Umbilical cord (tissue), 2 donors: ENCODE results near the gene OR2F2. TPM values are rescaled to one million over a fixed set of nuclear protein-coding genes. Genes with fewer than 3 reads are reported as not detected.

Experiments
- DNase-seq: peaks from one replicate; pipeline ENCODE4 v3.0.0-alpha.2; 2015; ENCODE audit warnings: low spot score
- total RNA-seq: library from RNA; depleted of rRNA; stranded (reverse); fragments of >200 nt; gene quantifications from one replicate; pipeline ENCODE4 v1.2.3, GENCODE V29; 2014; ENCODE audit warnings: low replicate concordance; ENCODE audit not compliant: insufficient read depth

OR2F2 gene
- total RNA-seq, 1 donor from 2014 or later = 2.9 TPM

DNA sequence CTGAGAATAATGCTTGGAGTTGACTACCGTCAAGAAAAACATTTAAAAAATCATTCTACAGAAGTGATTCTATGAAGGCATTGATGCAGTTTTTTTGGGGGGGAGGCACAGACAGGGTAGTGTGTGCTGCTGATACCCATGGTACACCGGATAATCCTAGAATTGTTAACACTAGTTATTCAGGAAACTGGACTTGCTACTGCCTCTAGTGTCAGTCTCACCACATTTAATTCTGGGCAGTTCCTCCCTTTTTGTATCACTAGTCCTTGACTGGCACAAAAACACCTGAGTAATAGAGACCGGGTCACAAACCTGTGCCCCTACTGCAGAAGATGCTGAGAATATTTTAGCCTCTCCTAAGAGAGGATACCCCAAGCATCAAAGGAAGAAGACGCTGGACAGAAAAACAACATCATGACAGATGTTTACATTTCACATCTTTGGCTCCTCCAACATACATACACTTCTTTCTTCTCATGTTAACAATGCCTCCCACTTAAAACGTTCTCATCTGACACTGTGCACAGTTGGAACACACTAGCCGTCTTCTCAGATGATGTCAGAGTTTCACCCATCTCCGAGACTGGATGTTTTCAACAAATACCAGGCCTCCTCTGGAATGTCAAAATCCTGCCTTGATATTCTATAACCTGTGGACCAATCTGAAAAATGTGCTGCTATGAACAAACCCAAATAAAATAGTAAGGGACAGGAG lies 19.9 kb upstream of the OR2F2 start:
- DNase-seq = no peak

DNA sequence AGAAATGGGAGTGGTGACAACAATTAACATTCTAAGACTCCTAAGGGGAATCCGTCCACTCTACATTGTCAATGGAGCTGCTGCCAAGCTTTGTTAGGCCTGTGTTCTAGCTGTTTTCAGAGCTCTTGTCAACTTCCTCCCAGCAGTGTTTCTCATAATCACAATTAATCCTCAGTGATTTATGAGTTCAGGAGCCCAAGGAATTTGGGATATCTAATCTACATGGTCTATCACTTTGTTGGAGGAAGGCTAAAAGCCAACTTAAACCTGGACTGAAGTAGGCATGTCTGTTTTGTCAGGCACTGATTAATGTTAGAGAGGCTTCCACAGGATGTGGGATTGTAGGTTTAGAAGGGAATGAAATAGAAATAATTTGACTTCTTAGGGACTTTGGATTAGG lies 10.2 kb upstream of the OR2F2 start:
- no peak for DNase-seq

DNA sequence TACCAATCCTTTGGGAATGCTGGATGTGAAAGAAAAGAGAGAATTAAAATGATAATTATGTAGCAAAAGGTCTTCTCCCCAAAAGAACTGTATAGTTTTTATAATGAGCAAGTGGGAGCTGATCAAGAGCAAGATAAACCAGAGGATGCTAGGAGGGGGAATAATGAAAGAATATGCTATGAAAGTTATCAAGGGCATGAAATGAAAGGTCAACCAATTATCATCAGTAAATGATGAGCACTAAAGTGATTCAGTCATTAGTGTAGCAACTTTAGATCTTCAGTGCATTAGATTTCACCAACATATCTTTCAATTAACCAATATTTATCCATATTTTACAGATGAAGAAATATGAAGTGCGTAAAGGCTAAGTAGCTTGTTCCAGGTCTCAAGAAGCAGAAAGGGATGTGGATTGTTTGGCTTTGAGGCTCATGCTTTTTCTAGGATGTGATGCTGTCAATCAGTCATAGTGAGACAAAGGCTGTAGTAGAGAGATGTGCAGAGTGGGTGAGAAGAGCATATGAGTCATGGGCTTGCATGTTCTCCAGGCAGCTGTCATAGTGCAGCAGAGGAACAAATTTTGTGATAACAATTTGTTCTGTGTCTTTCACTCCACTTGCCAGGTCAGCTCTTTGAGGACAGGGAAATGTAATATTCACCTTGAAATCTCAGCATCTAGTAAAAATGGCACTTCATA lies 5.7 kb upstream of the OR2F2 start:
- no peak for DNase-seq

DNA sequence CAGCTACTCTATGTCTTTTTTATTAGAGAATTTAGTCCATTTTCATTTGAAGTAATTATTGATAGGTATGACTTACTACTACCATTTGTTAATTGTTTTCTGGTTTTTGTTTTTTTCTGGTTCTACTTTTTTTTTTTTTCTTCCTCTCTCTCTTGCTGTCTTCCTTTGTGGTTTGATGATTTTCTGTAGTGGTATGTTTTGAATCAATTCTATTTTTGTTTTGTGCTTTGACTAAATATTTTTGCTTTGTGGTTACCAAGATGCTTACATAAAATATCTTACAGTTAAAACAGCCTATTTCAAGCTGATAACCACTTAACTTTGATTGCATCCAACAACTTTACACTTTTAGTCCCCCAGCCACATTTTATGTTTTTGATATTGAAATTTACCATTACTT lies 3.3 kb upstream of the OR2F2 start:
- no peak for DNase-seq

DNA sequence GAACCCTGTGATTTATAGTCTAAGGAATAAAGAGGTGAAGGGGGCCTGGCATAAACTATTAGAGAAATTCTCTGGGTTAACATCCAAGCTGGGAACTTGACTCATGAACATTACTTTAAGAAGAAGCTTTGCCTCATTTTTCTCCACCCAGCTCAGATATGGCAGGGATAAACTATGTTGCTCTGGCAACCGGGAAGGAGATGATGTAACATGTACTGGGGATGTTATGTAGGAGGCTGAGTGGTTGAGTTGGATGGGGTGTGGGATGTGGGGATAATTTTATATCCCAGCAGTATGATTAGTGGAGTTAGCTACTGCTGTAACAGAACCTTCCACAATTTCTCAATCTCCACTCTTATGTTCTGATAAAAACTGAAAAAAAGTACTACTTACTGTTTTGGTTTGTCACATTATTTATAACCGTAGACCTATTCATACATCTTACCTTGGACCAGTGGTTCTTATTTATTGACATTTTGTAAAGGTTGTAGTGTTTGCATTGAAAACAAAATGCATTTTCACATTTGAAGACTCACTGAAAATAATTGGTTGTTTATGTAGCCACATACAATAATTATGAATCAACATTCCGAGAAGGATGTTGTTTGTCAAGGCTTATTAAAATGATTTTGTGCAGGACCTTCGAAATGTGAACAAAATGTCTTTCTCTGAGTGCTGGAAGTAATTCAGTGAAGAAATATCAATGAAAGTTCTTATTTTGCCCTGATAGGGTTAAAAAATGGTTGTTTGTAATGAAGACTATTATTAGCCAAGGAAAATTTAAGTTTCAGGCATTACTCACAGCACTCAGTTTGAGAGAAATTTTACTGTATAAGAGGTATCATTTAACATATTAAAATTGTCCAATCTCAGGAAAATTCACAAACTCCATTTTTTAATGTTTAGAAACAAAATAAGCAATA lies 1.3 kb downstream of the OR2F2 start:
- peak; percentile 95 for DNase-seq

DNA sequence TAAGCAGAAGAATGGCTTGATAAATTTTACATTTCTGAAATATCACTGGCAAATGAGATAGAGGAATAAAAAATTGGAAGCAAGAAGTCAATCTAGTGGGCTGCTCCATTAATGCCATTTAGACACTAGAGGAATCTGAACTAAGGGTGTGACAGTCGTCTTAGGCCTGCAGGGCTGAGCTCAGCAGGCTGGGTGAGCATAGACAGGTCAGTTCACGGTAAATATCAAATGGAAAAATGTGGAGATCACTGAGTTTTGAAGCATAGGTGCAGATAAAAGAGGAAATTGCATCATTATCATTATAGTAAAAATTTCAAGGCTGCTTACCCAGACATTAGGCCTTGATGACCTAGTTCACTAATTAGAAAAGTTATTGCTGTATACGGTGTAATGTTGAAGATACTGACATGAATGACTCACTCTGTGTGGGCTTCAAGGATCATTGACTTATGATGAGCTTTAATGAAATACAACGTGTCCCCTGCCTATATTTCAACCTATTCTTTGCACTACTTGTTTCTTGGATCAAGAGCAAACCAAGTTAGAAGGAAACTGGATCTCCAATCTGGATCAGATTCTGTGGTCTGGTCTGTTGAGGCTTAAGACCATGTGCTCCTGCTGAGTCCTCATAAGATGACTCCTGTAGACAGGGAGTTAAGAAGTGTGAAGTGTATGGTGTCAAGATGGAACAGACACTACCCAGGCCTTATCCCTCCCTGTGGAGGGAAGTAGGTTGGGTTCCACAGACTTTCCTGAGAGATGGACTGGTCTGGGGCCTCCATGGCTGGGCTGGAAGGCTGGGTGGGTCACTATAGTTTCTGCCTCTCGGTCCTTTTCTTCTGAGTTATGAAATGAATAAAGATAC lies 3.6 kb downstream of the OR2F2 start:
- DNase-seq = no peak

DNA sequence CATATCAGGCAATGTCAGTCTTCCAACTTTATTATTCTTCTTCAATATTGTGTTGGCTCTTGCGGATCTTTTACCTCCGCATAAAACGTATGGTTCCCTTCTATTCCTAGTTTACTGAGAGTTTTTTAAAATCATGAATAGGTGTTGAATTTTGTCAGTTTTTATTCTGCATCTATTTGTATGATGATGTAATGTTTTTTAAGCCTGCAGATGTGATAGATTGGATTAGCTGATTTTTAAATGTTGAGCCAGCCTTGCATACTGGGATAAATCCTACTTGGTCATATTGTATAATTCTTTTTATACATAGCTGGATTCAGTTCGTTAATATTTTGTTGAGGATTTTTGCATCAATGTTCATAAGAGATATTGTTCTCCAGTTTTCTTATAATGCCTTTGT lies 10.4 kb downstream of the OR2F2 start:
- DNase-seq = no peak

DNA sequence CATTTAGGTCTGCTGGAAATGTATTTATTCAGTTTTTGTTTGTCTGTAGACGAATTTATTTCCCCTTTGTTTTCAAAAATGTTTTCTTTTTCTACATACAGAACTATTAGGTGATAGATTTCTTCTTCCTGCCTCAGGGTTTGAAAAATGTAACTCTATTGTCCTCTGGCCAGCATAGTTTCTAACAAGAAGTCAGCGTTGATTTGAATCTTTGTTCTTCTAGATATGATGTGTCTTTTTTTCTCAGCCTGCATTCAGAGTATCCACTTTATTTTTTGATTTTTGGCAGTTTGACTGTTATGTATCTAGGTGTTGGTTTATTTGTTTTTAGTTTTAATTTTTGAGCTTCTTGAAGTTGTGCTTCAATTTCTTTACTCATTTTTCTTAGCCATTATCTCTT lies 12.1 kb downstream of the OR2F2 start:
- no peak for DNase-seq

DNA sequence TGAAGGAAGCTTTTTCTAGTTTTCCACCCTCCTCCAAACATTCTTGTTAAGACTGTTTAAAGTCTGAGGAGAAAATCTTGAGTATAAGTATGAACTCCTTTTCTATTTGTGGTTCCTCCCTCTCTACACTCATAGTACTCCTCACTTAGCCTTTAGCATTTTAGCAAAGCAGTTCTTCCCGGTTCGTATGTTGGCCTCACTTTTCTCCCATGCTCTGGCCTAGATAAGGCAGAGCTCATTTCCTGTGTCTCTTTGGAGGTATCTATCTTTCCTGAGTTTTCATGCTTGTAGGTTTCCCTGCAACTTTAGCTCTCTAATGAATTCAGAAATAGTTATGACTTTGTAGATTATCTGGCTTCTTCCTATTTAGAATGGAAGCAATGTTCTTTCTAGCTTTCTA lies 13.7 kb downstream of the OR2F2 start:
- no peak for DNase-seq

DNA sequence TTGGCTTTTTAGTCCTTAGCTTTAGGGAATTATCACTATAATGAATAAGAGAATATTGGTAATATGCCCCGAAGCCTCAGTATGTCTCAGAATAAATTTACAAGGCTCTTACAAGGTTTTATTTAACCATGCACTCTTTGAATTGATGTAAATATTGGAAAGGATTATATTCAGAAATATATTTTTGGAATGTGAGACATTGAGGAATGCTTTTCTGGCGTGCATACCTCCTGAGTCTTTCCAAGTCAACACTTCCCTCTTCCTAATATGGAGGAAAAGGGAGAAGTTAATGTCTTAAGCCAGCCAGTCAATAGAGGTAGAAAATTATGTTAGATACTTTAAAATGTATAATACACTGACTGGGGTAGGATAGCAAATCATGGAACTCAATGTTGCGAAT lies 18.4 kb downstream of the OR2F2 start:
- DNase-seq = no peak

DNA sequence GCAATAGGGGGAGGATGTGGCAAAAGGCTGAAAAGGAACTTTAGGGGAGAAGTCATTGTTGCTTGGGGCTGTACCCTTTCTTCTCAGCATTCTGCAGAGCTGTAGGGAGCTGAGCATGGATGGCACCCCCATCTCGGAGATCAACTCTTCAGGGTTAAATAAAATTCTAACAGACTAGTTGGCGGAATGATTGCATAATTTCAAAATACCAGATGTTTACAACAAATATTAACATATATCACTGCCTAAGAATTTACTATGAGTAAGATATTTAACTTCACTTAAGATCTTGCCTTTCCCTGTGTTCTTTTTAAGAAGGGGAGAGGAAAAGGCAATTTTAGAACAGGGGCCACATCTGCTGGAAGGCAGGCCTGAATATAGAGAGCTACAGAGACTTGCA lies 19.1 kb downstream of the OR2F2 start:
- DNase-seq = peak; percentile 15

DNA sequence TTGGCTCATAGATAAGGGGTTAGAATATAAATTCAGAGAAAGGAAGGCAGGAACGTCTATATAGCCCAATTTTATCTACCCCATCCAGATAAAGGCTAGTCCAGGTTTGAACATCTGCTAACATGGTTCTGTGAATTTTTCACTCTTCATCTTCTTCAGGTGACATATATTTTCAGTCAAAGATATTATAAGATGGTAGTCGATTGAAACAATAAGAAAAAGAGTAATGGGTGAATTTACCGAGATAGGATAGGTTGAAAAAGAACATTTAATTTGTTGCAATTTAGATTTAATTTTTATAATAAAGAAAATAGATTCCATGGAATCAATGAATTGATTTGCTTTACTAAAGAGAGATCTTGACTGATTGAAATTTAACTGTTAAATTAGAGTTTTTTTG lies 19.5 kb downstream of the OR2F2 start, which contains the start of gene OR2F1:
Gene OR2F1, plus strand, starts transcription at position 301 of the 400 bp plus-strand sequence. CDS start 5,127 bp downstream, outside the sequence.
- DNase-seq = no peak

DNA sequence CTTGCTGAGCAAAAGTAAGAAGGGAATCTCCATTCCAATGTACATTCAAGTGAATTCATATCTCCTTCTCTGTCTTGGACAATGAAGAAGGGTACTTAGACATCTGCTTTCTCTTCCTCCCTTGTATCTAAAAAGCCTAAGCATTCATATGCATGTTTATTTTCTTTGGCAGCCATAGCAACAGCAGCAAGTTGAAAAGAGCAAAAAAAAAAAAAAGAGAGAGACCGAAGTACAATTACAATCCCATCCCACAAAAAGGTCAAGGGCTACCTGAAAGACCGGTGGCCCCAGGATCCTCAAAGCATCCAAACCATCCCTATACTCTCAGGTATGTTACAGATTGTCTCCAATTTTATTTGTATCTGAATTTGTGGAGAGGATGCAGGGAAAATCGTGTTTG lies 23.7 kb downstream of the OR2F2 start:
- no peak for DNase-seq

DNA sequence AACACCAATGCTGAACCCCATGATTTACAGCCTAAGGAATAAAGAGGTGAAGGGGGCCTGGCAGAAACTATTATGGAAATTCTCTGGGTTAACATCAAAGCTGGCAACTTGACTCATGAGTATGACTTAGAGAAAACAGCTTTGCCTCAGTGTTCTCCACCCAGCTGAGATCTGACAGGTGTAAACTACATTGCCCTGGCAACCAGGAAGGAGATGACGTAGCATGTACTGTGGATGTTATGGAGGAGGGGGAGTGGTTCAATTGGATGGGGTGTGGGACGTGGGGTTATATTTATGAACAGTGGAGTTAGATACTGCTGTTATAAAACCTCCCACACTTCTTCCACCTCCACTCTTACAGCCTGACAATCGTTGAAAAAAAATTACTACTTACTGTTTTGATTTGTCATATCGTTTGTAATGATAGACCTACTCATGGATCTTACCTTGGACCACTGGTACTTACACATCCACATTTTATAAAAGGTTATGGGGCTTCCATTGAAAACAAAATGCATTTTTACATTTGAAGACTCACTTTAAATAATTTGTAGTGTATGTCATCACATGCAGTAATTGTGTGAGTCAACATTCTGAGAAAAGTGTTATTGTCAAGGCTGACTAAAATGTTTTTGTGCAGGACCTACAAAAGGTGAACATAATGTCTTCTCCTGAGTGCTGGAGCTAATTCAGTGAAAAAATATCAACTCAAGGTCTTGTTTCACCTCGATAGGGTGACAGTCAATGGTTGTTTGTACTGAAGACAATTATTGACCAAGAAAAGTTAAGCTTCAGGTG lies 26.0 kb downstream of the OR2F2 start:
- no peak for DNase-seq

DNA sequence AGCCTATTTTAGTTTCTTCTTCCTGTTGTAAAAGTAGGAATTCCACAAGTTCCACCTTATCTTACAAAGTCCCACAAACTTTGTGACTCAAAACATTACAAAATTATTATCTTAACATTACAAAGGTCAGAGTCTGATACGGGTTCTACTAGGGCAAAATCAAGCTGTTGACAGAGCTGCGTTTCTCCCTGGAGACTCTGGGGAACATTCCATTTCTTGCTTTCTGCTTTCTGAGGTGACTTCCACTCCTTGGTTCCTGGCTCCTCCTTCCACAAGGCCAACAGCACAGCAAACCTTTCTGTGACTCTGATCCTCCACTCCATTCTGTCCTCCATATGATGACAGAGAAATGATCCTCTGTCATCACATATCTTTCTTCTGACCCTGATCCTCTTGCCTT lies 30.2 kb downstream of the OR2F2 start:
- no peak for DNase-seq

DNA sequence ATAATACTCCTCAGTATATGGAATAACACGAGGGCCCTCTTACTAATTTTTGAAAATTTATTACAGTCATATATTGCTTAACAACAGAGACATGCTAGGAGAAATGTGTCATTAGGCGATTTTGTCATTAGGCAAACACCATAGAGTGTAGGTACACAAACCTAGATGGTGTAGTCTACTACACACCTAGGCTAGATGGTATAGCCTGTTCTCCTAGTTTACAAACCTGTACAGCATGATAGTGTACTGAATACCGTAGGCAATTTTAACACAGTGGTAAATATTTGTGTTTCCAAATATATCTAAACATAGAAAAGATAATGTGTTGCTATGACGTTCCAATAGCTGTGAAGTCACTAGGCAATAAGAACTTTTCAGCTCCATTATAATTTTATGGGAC lies 32.4 kb downstream of the OR2F2 start:
- no peak for DNase-seq

DNA sequence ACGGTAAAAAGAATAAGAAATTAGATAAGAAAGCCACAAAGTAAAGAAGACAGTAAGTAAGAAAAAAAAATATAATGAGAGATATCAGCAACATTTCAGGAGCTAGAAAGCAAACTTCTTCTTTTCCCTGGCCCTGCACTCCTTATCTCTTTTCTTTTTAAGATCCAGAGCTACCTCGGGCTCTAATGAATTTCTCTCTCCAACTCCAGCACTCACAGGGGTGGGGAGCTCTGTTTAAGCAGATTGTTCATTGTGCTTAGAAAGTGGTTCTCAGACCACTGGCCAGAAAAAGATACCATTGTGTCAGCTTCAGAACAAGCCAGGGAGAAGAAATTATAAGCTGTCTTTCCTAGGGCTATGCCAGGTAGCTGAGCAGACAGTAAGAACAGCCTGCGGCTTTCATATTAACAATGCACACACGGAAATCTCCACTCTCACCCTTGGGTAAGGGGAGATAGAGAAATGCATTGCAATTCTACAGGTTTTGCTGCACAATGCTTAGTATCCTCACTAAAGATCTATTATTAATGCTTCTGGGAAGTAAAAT lies 38.9 kb downstream of the OR2F2 start:
- no peak for DNase-seq

DNA sequence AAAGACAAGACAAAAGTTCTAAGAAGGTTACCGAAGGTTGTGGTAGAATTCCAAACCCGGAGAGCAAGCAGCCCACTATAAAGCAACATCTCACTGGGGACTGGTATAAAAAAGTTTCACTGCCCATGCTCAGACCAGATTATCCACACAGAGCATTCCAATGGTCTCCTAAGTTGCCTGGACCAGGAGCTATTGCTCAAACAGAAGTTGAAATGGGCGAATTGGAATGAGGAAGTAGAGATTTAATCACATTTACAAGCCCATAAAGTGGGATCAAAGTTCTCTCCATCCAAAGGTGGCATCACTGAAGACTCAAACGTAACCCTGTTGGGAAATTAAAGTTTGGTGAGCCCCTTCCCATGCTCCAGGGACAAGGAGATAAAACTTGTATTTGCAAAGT lies 39.4 kb downstream of the OR2F2 start:
- no peak for DNase-seq

DNA sequence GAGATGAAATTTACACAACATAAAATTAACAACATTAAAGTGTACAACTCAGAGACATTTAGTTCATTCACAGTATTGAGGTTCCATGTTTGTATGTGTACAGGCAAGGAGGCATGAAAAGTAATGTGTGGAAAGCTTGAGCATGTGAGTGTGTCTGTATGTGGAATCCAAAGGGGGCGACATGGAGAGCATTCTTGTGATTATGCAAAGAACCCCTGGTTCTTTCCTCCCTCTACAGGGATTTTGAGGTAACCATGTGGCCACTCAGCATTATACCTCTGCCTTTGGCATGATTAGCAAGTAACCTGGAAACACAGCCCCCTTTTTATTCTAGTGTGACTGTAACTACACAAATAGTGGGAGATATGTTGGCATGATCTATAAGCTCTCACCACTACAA lies 40.6 kb downstream of the OR2F2 start:
- DNase-seq = no peak

DNA sequence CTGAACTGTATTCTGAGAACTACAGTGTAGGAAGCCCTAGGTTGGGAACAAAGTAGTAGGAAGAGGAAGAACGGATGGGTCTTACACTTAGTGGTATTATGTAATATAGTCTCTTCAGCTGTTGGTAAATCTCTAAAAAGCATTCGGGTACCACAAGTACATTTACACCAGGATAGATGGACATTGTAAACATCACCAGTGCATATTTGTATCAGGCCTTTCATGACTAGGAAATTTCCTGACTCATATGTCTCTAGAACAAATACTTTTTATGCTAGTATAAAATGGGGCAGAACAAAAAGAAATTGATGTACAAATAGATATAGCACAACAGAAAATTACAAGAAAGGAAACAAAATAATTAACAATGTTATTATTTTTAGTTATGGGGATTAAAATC lies 43.6 kb downstream of the OR2F2 start:
- DNase-seq = no peak
